Astrocyte of the spinal cord (primary cell): ENCODE measurements around the gene TBCD.

ENCODE experiments used
- DNase-seq: peaks from one replicate; pipeline ENCODE4 v3.0.0; 2011; ENCODE audit warnings: low read depth, low spot score
- H3K4me3 ChIP-seq: 2 replicates; pipeline ENCODE4 v1.5.1; 2011; ENCODE audit warnings: low read depth, mild to moderate bottlenecking, low read length, moderate library complexity
- in situ Hi-C: cut with HindIII; loops from 2 replicates; pipeline ENCODE4 v1.10.0; 2017; ENCODE audit warnings: low sequenced_read_pairs
- TF ChIP-seq, protein P1 (sequence below): IDR thresholded peaks from 2 replicates; pipeline ENCODE4 v1.5.1; 2012; ENCODE audit warnings: low read depth, mild to moderate bottlenecking, low read length, inconsistent platforms

Gene TBCD

GRCh38 chr17:82799591-82799990 lies 47.7 kb downstream of the TBCD start:
- no peak for DNase-seq
- no peak overlapping the region for H3K4me3 ChIP-seq
- in situ Hi-C loops, result no loop called here
- TF ChIP-seq, protein P1, sequence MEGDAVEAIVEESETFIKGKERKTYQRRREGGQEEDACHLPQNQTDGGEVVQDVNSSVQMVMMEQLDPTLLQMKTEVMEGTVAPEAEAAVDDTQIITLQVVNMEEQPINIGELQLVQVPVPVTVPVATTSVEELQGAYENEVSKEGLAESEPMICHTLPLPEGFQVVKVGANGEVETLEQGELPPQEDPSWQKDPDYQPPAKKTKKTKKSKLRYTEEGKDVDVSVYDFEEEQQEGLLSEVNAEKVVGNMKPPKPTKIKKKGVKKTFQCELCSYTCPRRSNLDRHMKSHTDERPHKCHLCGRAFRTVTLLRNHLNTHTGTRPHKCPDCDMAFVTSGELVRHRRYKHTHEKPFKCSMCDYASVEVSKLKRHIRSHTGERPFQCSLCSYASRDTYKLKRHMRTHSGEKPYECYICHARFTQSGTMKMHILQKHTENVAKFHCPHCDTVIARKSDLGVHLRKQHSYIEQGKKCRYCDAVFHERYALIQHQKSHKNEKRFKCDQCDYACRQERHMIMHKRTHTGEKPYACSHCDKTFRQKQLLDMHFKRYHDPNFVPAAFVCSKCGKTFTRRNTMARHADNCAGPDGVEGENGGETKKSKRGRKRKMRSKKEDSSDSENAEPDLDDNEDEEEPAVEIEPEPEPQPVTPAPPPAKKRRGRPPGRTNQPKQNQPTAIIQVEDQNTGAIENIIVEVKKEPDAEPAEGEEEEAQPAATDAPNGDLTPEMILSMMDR, result no peak

DNA sequence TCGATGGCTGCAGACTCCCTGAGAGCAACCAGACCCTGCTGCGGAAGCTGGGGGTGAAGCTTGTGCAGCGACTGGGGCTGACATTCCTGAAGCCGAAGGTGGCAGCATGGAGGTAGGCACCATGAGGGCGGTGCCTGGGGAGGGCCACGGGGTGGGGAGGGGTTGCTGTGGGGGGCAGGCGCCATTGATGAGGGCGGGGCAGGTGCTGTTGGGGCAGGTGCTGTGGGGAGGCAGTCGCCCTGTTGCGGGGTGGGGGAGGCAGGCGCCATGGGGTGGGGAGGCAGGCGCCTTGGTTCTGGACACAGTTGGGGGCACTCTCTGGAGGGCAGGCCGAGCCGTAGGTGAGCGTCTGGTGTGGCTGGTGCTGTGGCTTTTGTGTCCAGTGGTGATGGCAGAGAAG lies 49.0 kb downstream of the TBCD start:
- in situ Hi-C loops, result no loop called here
- no peak for DNase-seq
- TF ChIP-seq, protein P1, result no peak
- H3K4me3 ChIP-seq, result no peak overlapping the region

DNA sequence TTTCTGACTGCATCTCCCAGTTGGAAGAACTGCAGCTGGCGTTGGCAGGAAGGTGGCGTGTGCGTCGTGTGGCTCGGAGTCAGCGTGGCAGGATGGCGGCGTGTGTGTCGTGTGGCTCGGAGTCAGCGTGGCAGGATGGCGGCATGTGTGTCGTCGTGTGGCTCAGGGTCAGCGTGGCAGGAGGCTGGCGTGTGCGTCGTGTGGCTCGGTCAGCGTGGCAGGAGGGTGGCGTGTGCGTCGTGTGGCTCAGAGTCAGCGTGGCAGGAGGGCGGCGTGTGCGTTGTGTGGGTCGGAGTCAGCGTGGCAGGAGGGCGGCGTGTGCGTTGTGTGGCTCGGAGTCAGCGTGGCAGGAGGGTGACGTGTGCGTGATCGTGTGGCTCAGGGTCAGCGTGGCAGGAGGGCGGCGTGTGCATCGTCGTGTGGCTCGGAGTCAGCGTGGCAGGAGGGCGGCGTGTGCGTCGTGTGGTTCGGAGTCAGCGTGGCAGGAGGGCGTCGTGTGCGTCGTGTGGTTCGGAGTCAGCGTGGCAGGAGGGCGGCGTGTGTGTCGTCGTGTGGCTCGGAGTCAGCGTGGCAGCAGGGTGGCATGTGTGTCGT lies 49.6 kb downstream of the TBCD start:
- in situ Hi-C loops, result no loop called here
- no peak overlapping the region for H3K4me3 ChIP-seq
- TF ChIP-seq, protein P1, result no peak
- DNase-seq, result no peak

GRCh38 chr17:82802075-82802780 lies 50.4 kb downstream of the TBCD start:
- TF ChIP-seq, protein P1, result no peak
- DNase-seq, result peak; percentile 50
- H3K4me3 ChIP-seq, result no peak overlapping the region
- in situ Hi-C loops, result no loop called here

GRCh38 chr17:82803185-82803584 lies 51.3 kb downstream of the TBCD start:
- no peak for DNase-seq
- in situ Hi-C loops, result no loop called here
- H3K4me3 ChIP-seq, result no peak overlapping the region
- TF ChIP-seq, protein P1, result no peak

DNA sequence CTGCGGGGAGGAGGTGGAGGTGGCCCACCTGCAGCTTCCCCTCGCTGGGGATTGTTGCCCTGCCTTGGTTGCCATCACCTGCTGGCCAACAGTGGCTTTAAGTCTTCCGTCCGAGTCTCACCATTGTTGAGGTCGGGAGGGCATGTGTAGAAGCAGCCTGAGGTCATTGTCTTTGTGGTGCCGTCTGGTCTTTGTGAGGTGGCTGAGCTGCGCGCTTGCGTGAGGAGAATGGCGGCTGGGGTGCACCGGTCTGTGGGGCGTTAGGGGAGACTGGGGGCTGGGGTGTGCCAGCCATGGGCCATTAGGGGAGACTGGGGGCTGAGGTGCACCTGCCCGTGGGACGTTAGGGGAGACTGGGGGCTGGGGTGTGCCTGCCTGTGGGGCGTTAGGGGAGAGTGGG lies 51.7 kb downstream of the TBCD start:
- TF ChIP-seq, protein P1, result no peak
- in situ Hi-C loops, result no loop called here
- H3K4me3 ChIP-seq, result no peak overlapping the region
- DNase-seq, result no peak
